Tibial nerve (tissue), 4 donors: ENCODE data around the gene VMAC. TPM values are rescaled to one million over a fixed set of nuclear protein-coding genes. Genes with fewer than 3 reads are reported as not detected.

ENCODE experiments used
- DNase-seq, 2 donors: peaks; one replicate each; pipeline ENCODE4 v3.0.0-alpha.2; 2019; ENCODE audit warnings: low spot score in 2 of 2
- H3K27ac ChIP-seq, 4 donors: fragments of 200-600 bp; sonication (generic) in 3 of 4; one replicate each; pipeline ENCODE4 v1.5.1; 2017 to 2019; ENCODE audit warnings: mild to moderate bottlenecking in 1 of 4
- H3K27me3 ChIP-seq, 2 donors: fragments of 200-600 bp; sonication (generic) in 1 of 2; one replicate each; pipeline versions ENCODE4 v1.5.1 to v1.6.0; 2017 to 2019
- H3K36me3 ChIP-seq, 3 donors: fragments of 200-600 bp; sonication (generic); one replicate each; pipeline ENCODE4 v1.5.1; 2018 to 2019
- H3K4me1 ChIP-seq, 4 donors: fragments of 200-600 bp; sonication (generic) in 3 of 4; one replicate each; pipeline ENCODE4 v1.5.1; 2017 to 2019
- H3K4me3 ChIP-seq, 4 donors: fragments of 200-600 bp; sonication (generic) in 3 of 4; one replicate each; pipeline ENCODE4 v1.5.1; 2017 to 2019; ENCODE audit warnings: mild to moderate bottlenecking in 1 of 4, moderate library complexity in 1 of 4
- H3K9me3 ChIP-seq, 4 donors: fragments of 200-600 bp; sonication (generic) in 3 of 4; one replicate each; pipeline ENCODE4 v1.5.1; 2017 to 2019
- EP300 ChIP-seq, 2 donors: sonication (generic); formaldehyde crosslinking; IDR thresholded peaks; one replicate each; pipeline ENCODE4 v1.6.1; 2017; ENCODE audit warnings: antibody characterized with exemption in 2 of 2, mild to moderate bottlenecking in 1 of 2
- POLR2A ChIP-seq, 2 donors: fragments of 450-650 bp; IDR thresholded peaks; one replicate each; pipeline ENCODE4 v1.6.1; 2017; ENCODE audit warnings: antibody characterized with exemption in 2 of 2, mild to moderate bottlenecking in 2 of 2, moderate library complexity in 2 of 2
- WGBS, 2 donors: methylation state at CpG; one replicate each; pipeline ENCODE4 v1.1.5; 2018; 5-methylcytosine and 5-hydroxymethylcytosine counted together
- total RNA-seq, 4 donors: library from RNA; depleted of rRNA; stranded (reverse); fragments of >200 nt; gene quantifications; one replicate each; pipeline ENCODE4 v1.1.0, GENCODE V29; 2016
- TF ChIP-seq, protein P1 (sequence below), 5 experiments: fragments of 200-600 bp in 3 of 5; fragments of 450-650 bp in 2 of 5; sonication (generic) in 3 of 5; IDR thresholded peaks; one replicate each; pipeline ENCODE4 v1.5.1; 2016 to 2019; ENCODE audit warnings: antibody characterized with exemption in 5 of 5, mild to moderate bottlenecking in 3 of 5, moderate library complexity in 2 of 5

Gene VMAC
- total RNA-seq, 4 donors from 2014 or later, result 8.3 to 16.7 (median 13.9) TPM

DNA sequence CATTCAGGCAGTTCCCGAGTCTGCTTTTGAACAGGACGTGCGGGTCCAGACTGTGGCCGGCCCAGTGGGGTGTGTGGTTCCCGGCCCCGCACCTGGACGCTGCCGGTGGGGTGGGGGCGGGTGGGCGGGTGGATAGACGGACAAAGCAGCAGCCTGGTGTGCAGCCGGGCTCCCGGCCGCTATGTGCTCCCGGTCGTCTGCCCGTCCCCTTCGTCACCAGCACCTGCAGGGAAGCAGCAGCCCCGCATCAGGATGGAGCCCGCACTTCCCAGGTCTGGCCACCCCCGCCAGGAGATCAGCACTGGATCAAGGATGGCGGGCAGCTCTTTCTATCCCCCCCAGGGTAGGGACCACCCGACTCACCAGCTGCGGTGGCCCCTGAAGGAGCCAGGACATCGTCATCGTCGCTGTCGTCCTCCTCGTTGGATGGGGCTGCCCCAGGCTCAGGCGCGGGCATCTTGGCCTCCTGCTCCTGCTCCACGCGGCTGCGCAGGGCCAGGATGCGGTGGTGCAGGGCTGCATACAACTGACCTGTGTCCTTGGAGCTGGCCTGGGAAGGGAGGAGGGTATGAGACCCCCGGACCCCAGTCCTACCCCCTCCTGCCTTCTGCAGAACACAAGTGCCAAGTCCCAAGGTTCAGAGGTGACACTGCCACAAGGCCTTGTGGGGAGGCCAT lies 12.9 kb downstream of the VMAC start:
- peaks cover 0 to 78% (median 22%) of the 10 kb centered on the region in 3 donors for H3K36me3 ChIP-seq
- TF ChIP-seq POLR2A (IDR thresholded peaks at IDR 0.05) (no peak), EP300 (IDR thresholded peaks at IDR 0.05) (no peak)
- TF ChIP-seq, protein P1, sequence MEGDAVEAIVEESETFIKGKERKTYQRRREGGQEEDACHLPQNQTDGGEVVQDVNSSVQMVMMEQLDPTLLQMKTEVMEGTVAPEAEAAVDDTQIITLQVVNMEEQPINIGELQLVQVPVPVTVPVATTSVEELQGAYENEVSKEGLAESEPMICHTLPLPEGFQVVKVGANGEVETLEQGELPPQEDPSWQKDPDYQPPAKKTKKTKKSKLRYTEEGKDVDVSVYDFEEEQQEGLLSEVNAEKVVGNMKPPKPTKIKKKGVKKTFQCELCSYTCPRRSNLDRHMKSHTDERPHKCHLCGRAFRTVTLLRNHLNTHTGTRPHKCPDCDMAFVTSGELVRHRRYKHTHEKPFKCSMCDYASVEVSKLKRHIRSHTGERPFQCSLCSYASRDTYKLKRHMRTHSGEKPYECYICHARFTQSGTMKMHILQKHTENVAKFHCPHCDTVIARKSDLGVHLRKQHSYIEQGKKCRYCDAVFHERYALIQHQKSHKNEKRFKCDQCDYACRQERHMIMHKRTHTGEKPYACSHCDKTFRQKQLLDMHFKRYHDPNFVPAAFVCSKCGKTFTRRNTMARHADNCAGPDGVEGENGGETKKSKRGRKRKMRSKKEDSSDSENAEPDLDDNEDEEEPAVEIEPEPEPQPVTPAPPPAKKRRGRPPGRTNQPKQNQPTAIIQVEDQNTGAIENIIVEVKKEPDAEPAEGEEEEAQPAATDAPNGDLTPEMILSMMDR (IDR thresholded peaks at IDR 0.05), result no peak
- DNase-seq, result no peak
- no peaks in the 10 kb centered on the region for H3K9me3 ChIP-seq
- H3K27me3 ChIP-seq, result no peaks in the 10 kb centered on the region
- H3K4me1 ChIP-seq, result peaks cover 0 to 41% (median 21%) of the 10 kb centered on the region in 4 donors
- peak overlapping the region in 1 of 4 donors; percentile 88 for H3K27ac ChIP-seq
- WGBS, 2 donors, result 82 to 88% methylated on average over 5 to 36 of the region's 36 CpGs
- no peak overlapping the region for H3K4me3 ChIP-seq

DNA sequence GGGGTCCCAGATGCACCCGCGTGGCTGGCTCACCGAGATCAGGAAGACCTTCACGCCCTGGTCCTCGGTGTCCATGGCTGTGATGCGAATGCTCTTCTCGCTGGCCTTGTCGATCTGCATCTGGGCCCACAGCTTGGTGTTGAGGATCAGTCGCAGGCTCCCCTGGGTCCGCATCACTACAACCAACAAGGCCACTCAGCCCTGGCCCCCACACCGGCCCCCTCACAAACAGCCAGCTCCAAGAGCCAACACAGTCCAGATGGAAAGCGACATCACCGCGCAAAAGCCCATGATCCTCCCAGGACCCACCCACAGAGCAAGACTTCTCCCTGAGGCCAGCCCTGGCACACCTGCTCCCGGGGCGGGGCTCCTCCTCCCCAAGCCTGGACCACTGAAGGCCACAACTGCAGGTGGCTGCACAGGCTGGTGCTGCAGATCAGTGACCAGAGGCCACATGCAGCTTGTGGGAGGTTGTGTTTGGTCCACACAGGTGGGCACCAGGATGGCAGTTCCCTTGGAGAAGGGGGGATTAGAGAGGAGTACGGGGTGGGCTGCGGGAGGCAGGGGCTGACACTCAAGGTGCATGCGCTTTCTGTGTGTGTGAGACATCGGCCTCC lies 13.9 kb downstream of the VMAC start:
- Histone ChIP-seq H3K27me3 (no peaks in the 10 kb centered on the region), H3K27ac (no peak overlapping the region), H3K36me3 (peaks cover 0 to 88% (median 30%) of the 10 kb centered on the region in 3 donors), H3K9me3 (no peaks in the 10 kb centered on the region), H3K4me1 (peaks cover 0 to 39% (median 21%) of the 10 kb centered on the region in 4 donors), H3K4me3 (no peak overlapping the region)
- WGBS, 2 donors, result 94 to 96% methylated on average over 17 to 20 of the region's 20 CpGs
- DNase-seq, result no peak
- no peak for TF ChIP-seq POLR2A (IDR thresholded peaks at IDR 0.05)
- TF ChIP-seq, protein P1 (IDR thresholded peaks at IDR 0.05), result no peak

DNA sequence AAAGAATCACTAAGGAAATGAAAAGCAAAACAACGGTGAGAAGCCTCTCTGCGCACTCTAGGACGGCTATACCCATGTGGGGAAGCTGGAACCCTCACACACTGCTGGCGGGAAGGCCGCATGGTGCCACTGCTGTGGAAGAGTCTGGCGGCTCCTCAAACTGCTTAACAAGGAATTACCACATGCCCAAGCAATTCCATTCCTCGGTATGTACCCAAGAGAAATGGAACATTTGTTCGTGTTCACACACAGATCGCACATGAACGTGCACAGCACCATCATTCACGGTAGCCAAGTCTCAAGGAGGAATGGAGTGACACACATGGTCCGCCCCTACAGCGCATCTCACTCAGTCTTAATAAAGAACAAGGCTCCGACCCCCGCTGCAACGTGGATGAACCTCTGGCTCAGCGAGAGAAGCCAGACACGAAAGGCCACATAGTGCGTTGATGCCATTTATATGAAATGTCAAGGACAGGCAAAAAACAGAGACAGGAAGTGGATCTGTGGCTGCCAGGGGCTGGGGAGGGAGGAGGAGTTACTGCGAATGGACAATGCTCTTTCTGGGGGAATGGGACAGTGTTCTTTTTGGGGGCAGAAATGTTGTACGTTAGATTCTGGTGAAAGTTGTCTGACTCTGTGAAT lies 17.0 kb downstream of the VMAC start:
- WGBS, 2 donors, result 71 to 72% methylated on average over 21 of the region's 21 CpGs
- no peaks in the 10 kb centered on the region for H3K9me3 ChIP-seq
- no peak for DNase-seq
- TF ChIP-seq POLR2A (IDR thresholded peaks at IDR 0.05) (no peak), EP300 (IDR thresholded peaks at IDR 0.05) (peak in 1 of 2 donors; percentile 46)
- peaks cover 0 to 96% (median 41%) of the 10 kb centered on the region in 3 donors for H3K36me3 ChIP-seq
- H3K4me1 ChIP-seq, result peaks cover 0 to 28% (median 5%) of the 10 kb centered on the region in 4 donors
- H3K4me3 ChIP-seq, result no peak overlapping the region
- H3K27me3 ChIP-seq, result no peaks in the 10 kb centered on the region
- peak overlapping the region in 2 of 4 donors; percentile 74 to 86 for H3K27ac ChIP-seq

DNA sequence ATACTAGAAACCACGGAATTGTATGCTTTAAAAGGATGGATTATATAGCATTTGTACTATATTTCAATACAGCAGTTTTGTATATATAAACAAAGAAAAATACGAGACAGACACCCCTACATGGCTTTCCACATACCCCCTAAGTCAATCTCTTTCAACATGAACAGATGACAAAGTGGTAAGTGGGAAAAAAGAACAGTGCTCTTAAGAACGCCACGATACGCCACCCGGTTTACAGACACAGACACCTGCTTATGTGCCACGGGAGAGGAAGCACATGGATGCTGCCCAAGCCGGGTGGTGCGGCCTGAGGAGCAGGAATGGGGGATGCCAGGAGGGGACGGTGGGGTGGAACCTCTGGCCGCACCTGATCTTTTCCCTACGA lies 17.5 kb downstream of the VMAC start:
- TF ChIP-seq POLR2A (IDR thresholded peaks at IDR 0.05), result no peak
- TF ChIP-seq, protein P1 (IDR thresholded peaks at IDR 0.05), result no peak
- TF ChIP-seq EP300 (IDR thresholded peaks at IDR 0.05), result no peak
- Histone ChIP-seq H3K4me3 (no peak overlapping the region), H3K36me3 (peaks cover 0 to 96% (median 41%) of the 10 kb centered on the region in 3 donors), H3K27ac (peak overlapping the region in 2 of 4 donors; percentile 74 to 86), H3K4me1 (peaks cover 0 to 34% (median 8%) of the 10 kb centered on the region in 4 donors), H3K9me3 (no peaks in the 10 kb centered on the region), H3K27me3 (no peaks in the 10 kb centered on the region)
- DNase-seq, result no peak
- 82 to 86% methylated on average over 12 of the region's 12 CpGs for WGBS, 2 donors

DNA sequence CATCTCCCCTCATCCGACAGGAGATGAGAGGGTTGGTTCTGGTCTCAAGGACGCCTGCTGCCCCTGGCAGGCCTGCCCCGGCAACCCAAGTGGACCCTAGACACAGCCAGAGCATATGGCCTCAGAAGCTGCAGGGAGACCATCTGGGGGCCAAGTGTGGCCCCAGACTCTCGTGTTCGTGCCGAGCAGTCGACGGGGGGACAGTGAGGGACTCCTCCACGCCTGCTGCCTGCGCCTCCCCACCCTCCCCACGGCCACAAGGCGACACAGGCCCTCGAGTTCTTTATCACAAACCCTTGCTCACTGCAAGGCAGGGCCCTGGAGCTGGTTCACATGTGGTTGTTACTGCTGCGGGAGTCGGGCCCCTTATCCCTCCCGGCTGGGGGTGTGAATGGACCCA lies 18.7 kb downstream of the VMAC start:
- peaks cover 0 to 46% (median 16%) of the 10 kb centered on the region in 4 donors for H3K4me1 ChIP-seq
- TF ChIP-seq, protein P1 (IDR thresholded peaks at IDR 0.05), result no peak
- TF ChIP-seq POLR2A (IDR thresholded peaks at IDR 0.05), result no peak
- H3K36me3 ChIP-seq, result peaks cover 0 to 96% (median 37%) of the 10 kb centered on the region in 3 donors
- H3K27me3 ChIP-seq, result no peaks in the 10 kb centered on the region
- H3K4me3 ChIP-seq, result no peak overlapping the region
- H3K27ac ChIP-seq, result peak overlapping the region in 1 of 4 donors; percentile 74
- 93 to 95% methylated on average over 11 to 16 of the region's 16 CpGs for WGBS, 2 donors
- DNase-seq, result no peak
- H3K9me3 ChIP-seq, result no peaks in the 10 kb centered on the region
